ENCODE measurements around the gene AQP2. TPM values are rescaled to one million over a fixed set of nuclear protein-coding genes. Genes with fewer than 3 reads are reported as not detected.

AQP2 gene
- total and polyA plus RNA-seq, 2 donors (not counting 1 experiment from before 2014, with no cell fraction given) = not detected

DNA sequence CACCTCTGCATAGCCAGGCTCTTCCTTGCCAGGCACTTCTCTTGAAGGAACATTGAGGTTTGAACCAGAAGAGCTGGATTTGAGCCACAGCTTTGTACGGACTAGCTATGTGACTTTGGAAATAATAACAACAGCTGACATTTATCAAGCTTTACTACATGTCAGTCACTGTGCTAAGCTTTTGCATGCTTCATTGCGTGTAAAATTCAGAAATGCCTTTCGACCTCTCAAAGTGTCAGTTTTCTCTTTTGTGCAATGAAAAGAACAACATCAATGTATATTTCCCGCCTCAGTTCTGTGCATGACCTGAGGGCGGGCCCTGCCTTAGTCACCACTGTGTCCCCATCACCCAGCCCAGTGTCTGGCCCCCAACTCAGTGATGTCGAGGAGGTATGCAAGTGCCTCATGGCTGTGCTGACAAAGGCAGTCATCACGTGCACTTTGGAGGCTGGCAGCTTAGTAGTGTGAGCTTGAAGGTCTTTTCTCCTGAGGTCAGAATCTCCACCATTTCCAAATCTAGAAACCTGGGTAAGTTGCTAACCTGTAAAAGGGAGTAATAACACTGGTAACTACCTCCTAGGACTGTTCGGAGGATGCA is 17.9 kb upstream of the AQP2 start:
- Histone ChIP-seq H3K9ac (ENCODE audit: low read length) (no peak overlapping the region), H3K9me3 (ENCODE audit: control extremely low read depth in 1 of 3, control insufficient read depth in 2 of 3, insufficient read depth in 1 of 3, low read length in 2 of 3) (no peaks in the 10 kb centered on the region), H3K79me2 (ENCODE audit: control insufficient read depth, insufficient read depth, low read length) (no peaks in the 10 kb centered on the region), H3K4me1 (ENCODE audit: control insufficient read depth in 2 of 2, insufficient read depth in 2 of 2, low read length in 2 of 2) (no peaks in the 10 kb centered on the region), H3K4me2 (replicated peaks; ENCODE audit: low read depth, low read length, poor library complexity, severe bottlenecking) (no peak overlapping the region), H3K27ac (ENCODE audit: low read length in 2 of 2) (no peak overlapping the region), H2AFZ (ENCODE audit: insufficient read depth, low read depth, low read length, poor library complexity, severe bottlenecking) (no peak overlapping the region), H4K20me1 (ENCODE audit: control insufficient read depth, insufficient read depth, low read length, poor library complexity, severe bottlenecking) (no peaks in the 10 kb centered on the region), H3K4me3 (ENCODE audit: control extremely low read depth in 1 of 5, extremely low read depth in 1 of 5, insufficient read depth in 1 of 5, low read depth in 2 of 5, low read length in 4 of 5) (no peak overlapping the region), H3K36me3 (replicated peaks in 1 of 2; ENCODE audit: control extremely low read depth in 1 of 2, control insufficient read depth in 1 of 2, extremely low read depth in 1 of 2, insufficient read depth in 2 of 2, low read length in 1 of 2) (no peaks in the 10 kb centered on the region), H3K27me3 (replicated peaks in 1 of 4; ENCODE audit: control extremely low read depth in 1 of 4, control insufficient read depth in 3 of 4, insufficient read depth in 4 of 4, low read length in 3 of 4) (no peaks in the 10 kb centered on the region)
- DNase-seq = no peak
- ChIA-PET CTCF (interaction anchor here (2.7 kb wide), 1 partner anchor 13 kb away, joined by 10 read pairs; no protein-coding TSS in a partner anchor), POLR2A (no interaction called here)
- no peak overlapping the region for H3K4me3 Mint-ChIP-seq
- H3K27ac Mint-ChIP-seq = no peak overlapping the region
- peaks cover 19% of the 10 kb centered on the region for H3K27me3 Mint-ChIP-seq
- no peaks in the 10 kb centered on the region for H3K9me3 Mint-ChIP-seq (ENCODE audit: insufficient read depth)
- TF ChIP-seq, protein P1, sequence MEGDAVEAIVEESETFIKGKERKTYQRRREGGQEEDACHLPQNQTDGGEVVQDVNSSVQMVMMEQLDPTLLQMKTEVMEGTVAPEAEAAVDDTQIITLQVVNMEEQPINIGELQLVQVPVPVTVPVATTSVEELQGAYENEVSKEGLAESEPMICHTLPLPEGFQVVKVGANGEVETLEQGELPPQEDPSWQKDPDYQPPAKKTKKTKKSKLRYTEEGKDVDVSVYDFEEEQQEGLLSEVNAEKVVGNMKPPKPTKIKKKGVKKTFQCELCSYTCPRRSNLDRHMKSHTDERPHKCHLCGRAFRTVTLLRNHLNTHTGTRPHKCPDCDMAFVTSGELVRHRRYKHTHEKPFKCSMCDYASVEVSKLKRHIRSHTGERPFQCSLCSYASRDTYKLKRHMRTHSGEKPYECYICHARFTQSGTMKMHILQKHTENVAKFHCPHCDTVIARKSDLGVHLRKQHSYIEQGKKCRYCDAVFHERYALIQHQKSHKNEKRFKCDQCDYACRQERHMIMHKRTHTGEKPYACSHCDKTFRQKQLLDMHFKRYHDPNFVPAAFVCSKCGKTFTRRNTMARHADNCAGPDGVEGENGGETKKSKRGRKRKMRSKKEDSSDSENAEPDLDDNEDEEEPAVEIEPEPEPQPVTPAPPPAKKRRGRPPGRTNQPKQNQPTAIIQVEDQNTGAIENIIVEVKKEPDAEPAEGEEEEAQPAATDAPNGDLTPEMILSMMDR (IDR thresholded peaks at IDR 0.05) = no peak
- TF ChIP-seq EZH2 (IDR thresholded peaks at IDR 0.05; ENCODE audit: borderline replicate concordance, insufficient read depth, low read depth, low read length, poor library complexity, severe bottlenecking) = no peak
- no peak for ATAC-seq (ENCODE audit: low read depth)
- 100% methylated on average over 3 of the region's 8 CpGs for WGBS (ENCODE audit: insufficient coverage)
- intact Hi-C loops (cut with micrococcal nuclease) = no loop called here
- no peaks in the 10 kb centered on the region for H3K4me1 Mint-ChIP-seq

DNA sequence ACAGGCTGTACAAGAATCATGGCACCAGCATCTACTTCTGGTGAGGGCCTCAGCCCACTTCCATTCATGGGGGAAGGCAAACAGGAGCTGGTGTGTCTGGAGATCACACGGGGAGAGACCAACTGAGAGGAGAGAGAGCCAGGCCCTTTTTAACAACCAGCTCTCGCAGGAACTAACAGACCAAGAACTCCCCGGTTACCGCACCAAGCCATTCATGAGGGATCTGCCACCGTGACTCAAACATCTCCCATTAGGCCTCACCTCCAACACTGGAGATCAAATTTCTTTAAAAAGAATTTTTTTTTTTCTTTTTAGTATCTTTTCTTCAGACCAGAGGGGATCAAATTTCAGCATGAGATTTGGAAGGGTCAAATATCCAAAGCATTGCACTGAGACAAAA is 16.7 kb upstream of the AQP2 start:
- no peaks in the 10 kb centered on the region for H3K79me2 ChIP-seq (ENCODE audit: control insufficient read depth, insufficient read depth, low read length)
- intact Hi-C loops (cut with micrococcal nuclease) = no loop called here
- TF ChIP-seq, protein P1 (IDR thresholded peaks at IDR 0.05) = no peak
- TF ChIP-seq EZH2 (IDR thresholded peaks at IDR 0.05; ENCODE audit: borderline replicate concordance, insufficient read depth, low read depth, low read length, poor library complexity, severe bottlenecking) = no peak
- Mint-ChIP-seq H3K27ac (no peak overlapping the region), H3K4me3 (no peak overlapping the region), H3K4me1 (no peaks in the 10 kb centered on the region), H3K27me3 (peaks cover 19% of the 10 kb centered on the region), H3K9me3 (ENCODE audit: insufficient read depth) (no peaks in the 10 kb centered on the region)
- H2AFZ ChIP-seq (ENCODE audit: insufficient read depth, low read depth, low read length, poor library complexity, severe bottlenecking) = no peak overlapping the region
- ChIA-PET POLR2A (no interaction called here), CTCF (interaction anchor here (1.1 to 2.7 kb wide), 3 partner anchors 9 to 34 kb away, joined by 3 to 10 read pairs (median 5); no protein-coding TSS in a partner anchor)
- H3K4me3 ChIP-seq (ENCODE audit: control extremely low read depth in 1 of 5, extremely low read depth in 1 of 5, insufficient read depth in 1 of 5, low read depth in 2 of 5, low read length in 4 of 5) = no peak overlapping the region
- 100% methylated on average over 2 of the region's 5 CpGs for WGBS (ENCODE audit: insufficient coverage)
- H4K20me1 ChIP-seq (ENCODE audit: control insufficient read depth, insufficient read depth, low read length, poor library complexity, severe bottlenecking) = no peaks in the 10 kb centered on the region
- no peaks in the 10 kb centered on the region for H3K4me1 ChIP-seq (ENCODE audit: control insufficient read depth in 2 of 2, insufficient read depth in 2 of 2, low read length in 2 of 2)
- H3K27ac ChIP-seq (ENCODE audit: low read length in 2 of 2) = no peak overlapping the region
- no peak overlapping the region for H3K9ac ChIP-seq (ENCODE audit: low read length)
- H3K36me3 ChIP-seq (replicated peaks in 1 of 2; ENCODE audit: control extremely low read depth in 1 of 2, control insufficient read depth in 1 of 2, extremely low read depth in 1 of 2, insufficient read depth in 2 of 2, low read length in 1 of 2) = no peaks in the 10 kb centered on the region
- no peak overlapping the region for H3K4me2 ChIP-seq (replicated peaks; ENCODE audit: low read depth, low read length, poor library complexity, severe bottlenecking)
- no peaks in the 10 kb centered on the region for H3K9me3 ChIP-seq (ENCODE audit: control extremely low read depth in 1 of 3, control insufficient read depth in 2 of 3, insufficient read depth in 1 of 3, low read length in 2 of 3)
- ATAC-seq (ENCODE audit: low read depth) (no peak), DNase-seq (no peak)
- no peaks in the 10 kb centered on the region for H3K27me3 ChIP-seq (replicated peaks in 1 of 4; ENCODE audit: control extremely low read depth in 1 of 4, control insufficient read depth in 3 of 4, insufficient read depth in 4 of 4, low read length in 3 of 4)
